T-helper 1 cell (primary cell): ENCODE data around the gene GALNTL6.

Source experiments
- DNase-seq, 5 donors: peaks; one replicate each; pipeline ENCODE4 v3.0.0-alpha.2; 2012 to 2020

Gene GALNTL6

DNA sequence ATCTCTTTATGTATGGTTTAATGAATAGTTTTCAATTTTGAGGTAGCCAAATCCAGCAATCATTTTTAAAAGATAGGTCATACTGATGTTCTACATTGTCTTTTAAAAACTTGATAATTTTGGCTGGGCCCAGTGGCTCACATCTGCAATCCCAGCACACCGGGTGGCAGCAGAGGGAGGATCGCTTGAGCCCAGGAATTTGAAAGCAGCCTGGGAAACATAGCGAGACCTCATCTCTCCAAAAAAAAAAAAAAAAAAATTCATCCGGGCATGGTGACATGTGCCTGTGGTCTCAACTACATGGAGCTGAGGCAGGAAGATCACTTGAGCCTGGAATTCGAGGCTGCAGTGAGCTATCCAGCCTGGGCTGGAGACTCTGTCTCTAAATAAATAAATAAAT is 419.8 kb downstream of the GALNTL6 start:
- no peak for DNase-seq

DNA sequence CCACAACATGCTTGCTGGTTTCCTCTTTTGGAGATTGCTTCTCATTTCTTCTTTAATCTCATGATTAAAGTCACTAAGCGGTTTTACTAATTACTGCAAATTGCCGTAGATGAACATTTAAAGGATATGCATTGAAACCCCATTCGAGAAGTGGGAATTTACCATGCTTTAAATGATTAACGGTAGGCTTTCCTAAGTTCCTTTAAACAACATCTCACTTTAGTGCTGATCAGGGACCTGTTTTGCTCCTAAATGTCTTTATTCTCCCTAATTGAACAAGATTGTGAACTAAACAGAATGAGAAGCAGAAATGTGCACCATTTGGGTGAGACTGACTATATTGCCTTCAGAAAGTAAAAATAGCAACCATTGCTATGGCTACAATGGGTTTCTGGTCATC is 430.3 kb downstream of the GALNTL6 start:
- no peak for DNase-seq

DNA sequence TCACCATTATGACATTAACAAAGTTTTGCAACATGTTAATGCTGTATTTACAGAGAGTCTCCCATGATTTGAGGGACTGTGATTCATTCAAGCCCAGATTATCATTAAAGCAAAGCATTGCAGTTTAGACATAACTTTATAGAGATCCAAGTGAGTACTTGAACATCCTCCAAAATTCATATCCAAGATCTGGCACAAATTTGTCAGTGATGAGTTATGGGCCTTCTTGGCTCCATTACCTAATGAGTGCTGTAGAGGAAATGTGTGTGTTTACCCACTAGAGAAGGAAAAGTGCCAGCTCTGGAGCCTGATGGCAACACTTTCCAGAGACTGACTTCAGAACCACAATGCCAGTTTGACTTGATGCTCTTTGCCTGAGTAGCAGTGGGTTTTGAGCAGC is 432.3 kb downstream of the GALNTL6 start:
- DNase-seq, result no peak

DNA sequence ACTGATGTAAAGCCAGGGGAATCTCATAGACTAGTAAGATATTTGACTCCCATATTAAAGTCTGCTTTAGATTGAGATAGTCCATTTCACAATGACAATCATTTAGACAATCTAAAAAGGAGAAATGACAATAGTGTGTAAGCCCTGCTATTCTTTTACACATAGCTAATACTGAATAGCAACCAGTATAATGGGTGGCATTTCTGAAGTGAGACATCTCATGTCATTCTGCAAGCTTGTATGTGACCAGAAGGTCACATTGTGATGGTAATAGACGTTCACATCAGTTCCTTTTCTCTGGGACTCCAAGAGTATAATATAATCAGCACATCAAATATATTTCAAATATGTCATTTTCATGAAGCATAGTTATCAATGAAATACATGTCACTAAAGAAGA is 440.2 kb downstream of the GALNTL6 start:
- no peak for DNase-seq

DNA sequence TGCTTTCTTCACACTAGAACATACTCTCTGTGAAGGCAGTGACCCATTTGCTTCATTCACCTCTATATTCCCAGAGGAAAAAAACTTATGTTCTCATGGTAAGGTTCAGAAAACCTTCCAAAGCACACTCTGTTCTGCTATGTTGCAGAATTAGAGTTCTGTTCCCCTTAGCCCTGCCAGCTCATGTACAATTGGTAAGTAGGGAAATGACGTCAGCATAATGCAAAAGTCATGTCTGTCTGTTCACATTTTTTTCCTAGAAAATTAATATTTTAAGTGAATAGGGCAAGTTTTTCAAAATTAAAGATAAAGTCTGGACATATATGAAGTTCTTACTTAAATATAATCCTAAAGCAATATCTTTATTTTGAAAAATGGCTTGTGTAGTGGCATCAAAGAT is 443.6 kb downstream of the GALNTL6 start:
- no peak for DNase-seq

DNA sequence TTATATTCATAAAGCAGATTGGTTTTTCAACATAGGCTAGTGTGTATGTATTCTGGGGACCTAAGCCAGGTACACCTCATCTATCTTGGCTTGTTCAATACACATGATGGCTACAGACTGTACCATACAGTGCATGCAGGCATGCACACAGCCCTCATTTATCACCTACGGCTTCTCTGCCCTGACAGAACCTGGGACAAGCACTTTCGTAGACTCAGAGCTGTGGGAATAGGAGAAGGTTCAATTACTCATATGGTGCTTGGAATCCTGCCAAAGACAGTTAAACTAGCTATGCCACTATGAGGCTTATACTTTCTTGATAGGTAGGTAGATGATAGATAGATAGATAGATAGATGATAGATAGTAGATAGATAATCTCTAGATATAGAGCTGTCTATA is 457.2 kb downstream of the GALNTL6 start:
- no peak for DNase-seq

DNA sequence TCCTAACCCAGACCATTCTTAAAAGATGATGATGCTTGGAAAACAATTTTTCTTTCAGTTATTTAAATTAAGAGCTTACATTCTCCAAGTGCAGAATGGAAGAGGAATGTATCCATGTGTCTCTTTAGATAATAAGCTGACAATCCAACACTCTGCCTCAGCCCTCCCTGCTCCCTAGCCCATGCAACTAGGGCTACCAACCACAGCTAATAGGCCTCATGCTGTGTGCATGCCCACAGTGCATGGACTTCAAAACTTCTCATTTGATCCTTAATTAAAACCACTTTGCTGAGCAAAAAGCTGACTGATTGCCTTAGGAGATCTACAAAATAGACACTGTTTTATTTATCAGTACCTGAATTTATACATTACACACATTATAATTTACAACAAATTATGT is 473.9 kb downstream of the GALNTL6 start:
- no peak for DNase-seq

DNA sequence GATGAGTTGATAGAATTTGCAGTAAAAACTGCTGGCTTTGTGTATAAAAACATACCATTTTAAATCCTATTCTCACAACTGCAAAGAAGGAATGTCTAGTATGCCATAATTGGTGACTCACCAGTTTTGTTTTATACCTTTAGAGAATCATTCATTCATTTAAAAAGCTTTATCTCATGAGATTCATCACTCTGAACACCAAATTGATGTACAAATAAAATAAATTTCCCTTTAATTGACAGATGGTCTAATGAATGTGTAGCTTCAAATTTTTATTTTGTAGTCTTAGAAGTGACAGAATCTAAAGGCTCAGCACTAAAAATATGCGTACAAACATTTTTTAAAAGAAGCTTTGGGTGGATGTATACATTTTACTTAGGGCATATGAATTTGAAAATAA is 492.5 kb downstream of the GALNTL6 start:
- no peak for DNase-seq

DNA sequence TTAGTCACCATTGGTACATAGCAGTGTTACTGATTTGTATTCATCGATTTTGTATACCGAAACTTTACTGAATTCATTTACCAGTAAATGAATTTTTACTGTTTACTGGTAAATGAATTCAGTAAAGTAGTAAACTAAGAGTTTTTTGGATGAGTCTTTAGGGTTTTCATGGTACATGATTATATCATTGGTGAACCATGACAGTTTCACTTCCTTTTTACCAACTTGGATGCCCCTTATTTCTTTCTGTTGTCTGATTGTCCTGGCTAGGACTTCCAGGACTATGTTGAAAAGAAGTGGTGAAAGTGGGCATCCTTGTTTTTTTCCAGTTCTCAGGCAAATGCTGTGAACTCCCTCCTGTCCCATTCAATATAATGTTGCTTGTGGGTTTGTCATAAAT is 494.9 kb downstream of the GALNTL6 start:
- no peak for DNase-seq

DNA sequence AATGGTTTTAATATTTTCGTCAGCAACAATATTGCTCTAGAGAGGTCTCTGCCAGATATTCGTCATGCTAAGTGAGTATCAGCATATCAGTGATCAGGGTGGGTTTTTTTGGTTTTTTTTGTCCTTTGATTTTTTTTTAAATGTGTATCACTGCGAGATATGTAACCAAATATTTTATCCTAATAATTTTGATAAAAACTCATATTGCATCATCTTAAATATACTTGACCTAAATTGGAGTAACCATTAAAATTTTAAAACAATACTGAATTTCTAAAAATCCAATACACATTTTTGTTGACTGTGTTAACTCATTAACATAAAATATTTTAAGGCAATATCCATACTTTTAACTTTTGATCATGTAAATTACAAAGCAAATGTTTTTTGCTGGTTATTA is 498.5 kb downstream of the GALNTL6 start:
- no peak for DNase-seq

DNA sequence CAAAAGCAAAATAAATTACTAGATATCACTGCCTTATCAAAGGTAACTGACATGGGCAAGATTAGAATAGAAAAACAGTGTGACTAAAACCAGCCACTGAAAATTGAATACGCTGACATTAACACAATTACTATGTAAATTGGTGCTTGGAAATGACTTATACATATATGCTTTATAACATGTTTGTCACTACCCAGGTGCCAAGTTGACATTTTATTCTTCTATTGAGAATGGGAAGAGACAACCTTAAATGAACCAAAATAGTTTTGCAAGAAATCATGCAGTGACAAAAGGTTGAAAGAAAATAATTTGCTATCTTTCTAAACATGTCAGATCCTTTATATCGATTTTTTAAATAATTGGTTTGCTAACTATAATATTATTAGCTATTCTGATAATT is 510.1 kb downstream of the GALNTL6 start:
- no peak for DNase-seq

DNA sequence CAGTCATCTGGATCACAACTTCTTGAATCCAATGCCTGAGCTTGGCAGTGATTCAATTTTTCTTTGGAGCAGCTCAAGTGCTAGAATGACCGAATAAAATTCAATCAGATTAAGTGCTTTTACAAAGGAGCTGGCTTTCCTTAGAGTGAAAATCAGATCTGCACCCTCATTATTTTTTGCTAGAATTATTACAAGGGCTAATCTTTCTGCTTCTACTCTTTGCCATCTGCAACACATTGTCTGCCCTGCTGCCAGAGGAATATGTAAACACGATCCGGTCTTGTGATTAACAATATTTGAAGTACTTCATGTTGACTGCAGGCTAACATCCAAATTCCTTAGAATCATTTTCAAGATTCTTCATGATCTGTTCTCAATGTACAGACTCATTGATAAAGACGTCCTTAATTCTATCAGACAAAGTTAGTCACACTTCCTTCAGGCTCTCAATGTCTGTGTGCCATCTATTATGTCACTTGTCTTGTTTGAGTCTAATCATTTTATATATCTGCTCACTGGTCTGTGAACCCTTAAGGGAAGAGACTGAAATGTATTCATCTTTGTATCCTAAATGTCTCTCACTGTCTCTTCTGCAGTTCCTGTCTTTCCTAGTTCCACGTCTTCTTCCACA is 531.2 kb downstream of the GALNTL6 start:
- DNase-seq, result no peak

DNA sequence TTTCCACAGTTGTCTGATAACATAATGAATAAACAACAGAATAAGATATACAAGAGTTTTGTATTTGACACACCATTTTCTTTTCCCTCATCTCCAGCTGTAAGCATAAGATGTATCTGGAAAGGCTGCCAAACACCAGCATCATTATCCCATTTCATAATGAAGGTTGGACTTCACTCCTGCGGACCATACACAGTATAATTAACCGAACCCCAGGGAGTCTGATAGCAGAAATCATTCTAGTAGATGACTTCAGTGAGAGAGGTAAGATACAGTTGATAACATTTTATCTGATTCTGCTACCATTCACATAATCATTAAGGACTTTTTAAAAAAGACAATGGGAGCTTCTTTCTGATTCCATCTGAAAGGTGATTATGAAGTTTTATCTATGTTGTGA is 535.2 kb downstream of the GALNTL6 start:
- no peak for DNase-seq

DNA sequence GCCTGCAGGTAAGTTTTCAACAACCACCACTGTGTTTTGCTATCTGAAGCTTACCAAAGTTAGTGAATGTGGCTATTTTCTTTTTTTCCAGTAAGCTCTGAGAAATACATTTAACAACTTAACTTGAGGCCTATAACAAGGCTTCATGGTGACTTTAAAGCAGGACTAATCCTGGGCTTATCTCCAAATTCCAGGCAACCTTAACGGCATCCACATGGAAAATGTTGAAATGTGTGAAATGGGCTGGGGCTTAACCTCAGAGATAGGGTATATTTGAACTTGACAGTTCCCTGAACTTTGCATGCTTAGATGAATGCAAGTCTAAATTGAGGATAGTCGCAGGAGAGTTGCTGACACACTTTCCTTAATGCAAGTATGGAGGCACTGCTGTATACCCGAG is 539.2 kb downstream of the GALNTL6 start:
- DNase-seq, result no peak

DNA sequence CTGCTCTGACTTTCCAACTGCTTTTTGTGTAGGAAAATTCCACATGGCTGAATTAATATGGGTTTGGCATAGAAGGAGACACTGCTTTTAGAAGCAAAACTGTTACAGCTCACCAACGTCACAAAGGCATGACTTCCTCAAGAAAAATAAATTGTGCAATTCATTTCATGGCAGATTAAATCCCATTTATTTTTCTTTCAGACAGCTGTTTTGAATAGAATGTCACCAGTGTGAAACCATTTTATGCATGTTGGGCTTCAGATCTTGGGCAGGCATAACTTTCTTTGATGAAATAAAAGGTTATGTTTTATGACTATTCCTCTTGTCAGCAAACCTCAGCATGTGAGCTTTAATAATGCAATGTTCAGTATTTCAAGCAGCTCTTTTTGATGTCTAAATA is 542.8 kb downstream of the GALNTL6 start:
- DNase-seq, result no peak

DNA sequence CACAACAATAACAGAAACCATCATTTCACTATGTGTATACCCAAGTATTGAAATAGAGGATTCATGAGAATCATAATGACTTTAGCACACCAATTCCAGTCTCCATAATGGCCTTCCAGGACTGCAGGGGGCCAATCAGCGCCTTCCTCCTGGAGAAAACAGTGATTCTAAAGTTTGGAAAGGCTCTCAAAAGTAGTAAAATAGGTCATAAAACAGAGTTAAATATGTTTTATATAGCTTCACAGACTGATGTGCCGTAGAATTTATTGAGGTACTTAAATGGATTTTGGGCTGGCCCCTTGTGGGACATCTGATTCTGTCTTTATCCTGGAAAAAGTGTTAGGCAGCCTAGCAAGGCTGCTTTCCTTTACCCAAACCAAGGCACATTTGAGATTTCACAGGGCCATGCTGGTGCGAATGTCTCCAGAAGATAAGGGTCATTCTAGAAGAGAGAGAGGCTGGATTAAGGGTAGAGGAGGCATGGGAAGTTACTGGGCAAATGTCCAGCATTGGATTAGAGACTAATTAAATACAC is 543.9 kb downstream of the GALNTL6 start:
- DNase-seq, result no peak

DNA sequence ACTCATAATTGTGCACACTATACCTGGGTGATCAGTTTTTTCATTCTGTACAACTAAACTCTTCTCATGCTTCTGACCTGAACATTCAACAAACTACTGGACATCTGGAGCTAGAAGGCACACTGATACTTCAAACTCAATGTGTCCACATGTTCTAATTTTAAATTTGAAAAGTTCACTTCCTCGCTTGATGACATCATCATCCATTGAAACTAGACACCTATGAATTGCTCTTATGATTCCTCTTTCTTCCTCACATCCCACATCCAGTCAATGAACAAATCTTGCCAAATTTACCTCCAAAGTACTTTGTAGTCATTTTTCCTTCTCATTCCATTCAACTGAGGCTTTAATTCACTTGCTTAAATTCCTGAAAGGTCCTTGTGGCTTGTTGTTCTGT is 549.4 kb downstream of the GALNTL6 start:
- DNase-seq, result no peak

DNA sequence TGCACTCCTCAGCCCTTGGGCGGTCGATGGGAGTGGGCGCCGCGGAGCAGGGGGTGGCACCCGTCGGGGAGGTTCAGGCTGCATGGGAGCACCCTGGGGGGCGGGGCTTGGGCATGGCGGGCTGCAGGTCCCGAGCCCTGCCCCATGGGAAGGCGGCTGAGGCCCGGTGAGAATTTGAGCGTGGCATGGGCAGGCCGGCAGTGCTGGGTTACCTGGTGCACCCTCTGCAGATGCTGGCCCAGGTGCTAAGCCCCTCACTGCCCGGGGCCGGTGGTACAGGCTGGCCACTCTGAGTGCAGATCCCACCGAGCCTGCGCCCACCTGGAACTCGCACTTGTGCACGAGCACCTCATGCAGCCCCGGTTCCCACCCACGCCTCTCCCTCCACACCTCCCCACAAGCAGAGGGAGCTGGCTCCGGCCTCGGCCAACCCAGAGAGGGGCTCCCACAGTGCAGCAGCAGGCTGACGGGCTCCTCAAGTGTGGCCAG is 556.3 kb downstream of the GALNTL6 start:
- DNase-seq, result peak in 2 of 5 donors; percentile 1 to 11

DNA sequence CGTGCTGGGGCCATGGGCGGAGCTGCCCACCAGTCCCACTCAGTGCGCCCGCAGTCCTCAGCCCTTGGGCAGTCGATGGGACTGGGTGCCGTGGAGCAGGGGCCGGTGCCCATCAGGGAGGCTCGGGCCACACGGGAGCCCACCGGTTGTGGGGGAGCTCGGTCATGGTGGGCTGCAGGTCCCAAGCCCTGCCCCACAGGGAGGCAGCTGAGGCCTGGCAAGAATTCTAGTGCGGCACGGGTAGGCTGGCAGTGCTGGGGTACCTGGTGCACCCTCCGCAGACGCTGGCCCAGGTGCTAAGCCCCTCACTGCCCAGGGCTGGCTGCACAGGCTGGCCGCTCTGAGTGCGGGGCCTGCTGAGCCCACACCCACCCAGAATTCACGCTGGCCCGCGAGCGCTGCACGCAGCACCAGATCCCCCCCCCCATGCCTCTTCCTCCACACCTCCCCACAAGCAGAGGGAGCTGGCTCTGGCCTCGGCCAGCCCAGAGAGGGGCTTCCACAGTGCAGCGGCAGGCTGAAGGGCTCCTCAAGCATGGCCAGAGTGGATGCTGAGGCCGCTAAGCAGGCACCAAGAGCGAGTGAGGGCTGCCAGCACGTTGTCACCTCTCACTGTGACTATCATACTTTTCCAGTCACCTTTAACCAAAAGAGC is 564.4 kb downstream of the GALNTL6 start:
- no peak for DNase-seq

DNA sequence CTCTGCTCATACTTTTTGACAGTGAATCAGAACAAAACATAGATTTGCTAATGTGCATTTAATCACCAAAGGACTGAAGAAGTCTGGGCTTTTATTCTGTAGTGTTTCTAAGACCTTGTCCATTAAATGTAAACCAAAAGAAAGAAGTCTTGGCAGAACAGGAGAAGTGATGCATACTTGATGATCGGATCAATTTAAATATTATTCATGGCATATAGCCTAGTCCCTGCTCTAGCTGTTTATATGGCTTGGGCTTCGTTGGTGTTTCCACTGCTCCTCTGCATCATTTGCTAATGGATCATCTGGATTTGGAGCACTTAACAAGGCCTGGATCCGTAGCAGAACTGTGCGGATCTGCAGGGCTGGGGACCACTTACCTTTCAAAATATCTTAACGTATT is 566.6 kb downstream of the GALNTL6 start:
- no peak for DNase-seq

DNA sequence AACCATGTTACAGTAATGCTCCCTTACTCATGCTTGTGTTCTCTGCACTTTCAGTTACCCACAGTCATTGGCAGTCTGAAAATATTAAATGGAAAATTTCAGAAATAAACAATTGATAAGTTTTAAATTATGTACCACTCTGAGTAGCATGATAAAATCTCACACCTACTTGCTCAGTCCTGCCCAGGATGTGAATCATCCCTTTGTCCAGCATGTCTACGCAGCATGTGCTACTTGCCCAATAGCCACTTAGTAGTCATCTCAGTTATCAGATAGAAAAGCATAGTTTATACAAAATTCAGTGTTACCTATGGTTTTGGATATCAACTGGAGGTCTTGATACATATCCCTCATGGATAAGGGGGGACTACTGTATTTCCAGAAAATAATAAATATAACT is 577.1 kb downstream of the GALNTL6 start:
- no peak for DNase-seq

DNA sequence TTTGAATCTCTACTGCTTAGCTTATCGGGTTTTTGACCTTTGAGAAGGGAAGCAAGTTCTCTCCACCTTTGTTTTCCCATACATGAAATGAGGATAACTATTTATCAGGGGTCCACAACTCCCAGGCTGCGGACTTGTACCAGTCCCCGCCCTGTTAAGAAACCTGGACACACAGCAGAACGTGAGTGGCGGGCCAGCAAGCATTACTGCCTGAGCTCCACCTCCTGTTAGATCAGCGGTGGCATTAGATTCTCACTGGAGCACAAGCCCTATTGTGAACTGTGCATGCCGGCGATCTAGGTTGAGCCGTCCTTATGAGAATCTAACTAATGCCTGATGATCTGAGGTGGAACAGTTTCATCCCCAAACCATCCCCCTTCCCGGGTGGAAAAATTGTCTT is 579.5 kb downstream of the GALNTL6 start:
- no peak for DNase-seq

DNA sequence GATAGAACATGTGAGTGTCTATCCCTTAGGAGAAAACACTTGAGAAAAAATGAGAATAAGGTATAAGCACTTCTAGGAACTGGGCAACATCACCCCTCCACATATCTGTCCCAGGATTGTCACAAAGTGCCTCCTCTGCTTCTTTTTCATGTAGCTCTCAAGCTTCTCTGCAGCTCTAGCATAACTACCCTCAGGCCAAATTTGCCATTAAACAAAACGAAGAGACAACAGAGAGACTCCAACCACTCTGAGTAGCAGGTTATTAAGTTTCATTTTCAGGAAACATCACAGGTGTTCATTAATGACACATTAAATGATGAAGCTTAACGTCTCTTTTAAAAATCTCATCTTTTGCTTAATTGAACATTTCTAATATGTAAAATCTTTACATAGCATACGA is 580.0 kb downstream of the GALNTL6 start:
- no peak for DNase-seq

DNA sequence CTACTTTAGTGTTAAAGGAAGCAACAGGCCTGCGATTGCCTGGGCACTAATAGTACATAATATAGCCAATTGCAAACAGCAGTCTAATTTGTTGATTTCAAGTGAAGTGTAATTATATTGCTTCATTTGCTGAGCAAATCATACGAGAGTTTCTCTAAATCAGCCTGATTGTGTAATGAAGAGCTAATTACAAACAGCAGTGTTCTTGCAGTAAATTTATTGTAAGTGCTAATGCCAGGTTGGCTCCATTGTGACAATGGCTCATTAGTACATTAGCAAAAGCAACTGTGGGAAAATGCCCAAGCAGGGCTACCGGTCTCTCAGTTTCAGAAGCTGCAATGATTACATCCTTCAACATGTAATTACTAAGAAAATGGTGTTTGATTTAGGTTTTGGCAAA is 591.5 kb downstream of the GALNTL6 start:
- no peak for DNase-seq

DNA sequence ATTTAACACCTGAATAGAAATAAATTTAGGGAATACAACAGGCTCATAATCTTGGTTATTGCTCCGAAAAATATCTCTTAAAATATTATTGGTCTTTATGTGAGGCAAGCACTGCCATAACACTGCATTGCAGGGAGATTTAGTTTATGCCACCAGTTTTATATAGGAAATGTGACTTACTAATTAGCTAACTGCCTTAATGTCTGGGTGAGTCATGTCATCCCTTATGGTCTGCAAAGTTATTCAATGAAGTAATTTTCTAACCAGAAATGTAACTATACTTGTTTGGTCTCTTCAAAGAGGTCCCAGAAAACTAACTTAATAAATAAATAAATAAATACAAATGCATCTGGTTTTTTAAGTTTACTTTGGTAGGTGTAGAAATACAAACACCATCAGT is 597.2 kb downstream of the GALNTL6 start:
- no peak for DNase-seq
